Lung (tissue), 12 donors: ENCODE data around the gene LDLRAD4. TPM values are rescaled to one million over a fixed set of nuclear protein-coding genes. Genes with fewer than 3 reads are reported as not detected.

ENCODE experiments used
- ATAC-seq: fragments of 200-7000 bp; cut with Tn5 transposase; one replicate; pipeline ENCODE4 v1.9.1; 2020; ENCODE audit warnings: moderate number of reproducible peaks; ENCODE audit not compliant: insufficient read depth, low FRiP score
- DNase-seq, 3 donors: peaks; one replicate each; pipeline ENCODE4 v3.0.0-alpha.2; 2013 to 2017
- H3K27ac ChIP-seq, 2 donors: one replicate each; pipeline ENCODE4 v1.5.1; 2013; ENCODE audit warnings: mild to moderate bottlenecking in 2 of 2, moderate library complexity in 2 of 2, control low read depth in 1 of 2, inconsistent platforms in 1 of 2, low read depth in 1 of 2, low read length in 1 of 2
- H3K27me3 ChIP-seq, 3 donors: one replicate each; pipeline ENCODE4 v1.5.1; 2013; ENCODE audit warnings: low read length in 2 of 3; ENCODE audit not compliant: control insufficient read depth in 3 of 3, insufficient read depth in 3 of 3
- H3K36me3 ChIP-seq, 4 donors: one replicate each; pipeline ENCODE4 v1.5.1; 2013; ENCODE audit warnings: low read length in 4 of 4, mild to moderate bottlenecking in 1 of 4, moderate library complexity in 1 of 4; ENCODE audit not compliant: control insufficient read depth in 4 of 4, insufficient read depth in 4 of 4
- H3K4me1 ChIP-seq, 5 donors: one replicate each; pipeline ENCODE4 v1.5.1; 2013; ENCODE audit warnings: low read length in 5 of 5, mild to moderate bottlenecking in 2 of 5, moderate library complexity in 1 of 5; ENCODE audit not compliant: control insufficient read depth in 5 of 5, insufficient read depth in 5 of 5
- H3K4me3 ChIP-seq: one replicate; pipeline ENCODE4 v1.5.1; 2013; ENCODE audit warnings: mild to moderate bottlenecking, control low read depth, moderate library complexity
- H3K9ac ChIP-seq, 2 donors: one replicate each; pipeline ENCODE4 v1.5.1; 2013; ENCODE audit warnings: low read length in 2 of 2, control low read depth in 1 of 2; ENCODE audit not compliant: insufficient read depth in 1 of 2
- H3K9me3 ChIP-seq, 4 donors: one replicate each; pipeline ENCODE4 v1.5.1; 2013; ENCODE audit warnings: low read length in 3 of 4, mild to moderate bottlenecking in 1 of 4, moderate library complexity in 1 of 4; ENCODE audit not compliant: control insufficient read depth in 4 of 4, insufficient read depth in 3 of 4
- WGBS, 2 donors: extraction: QIAGEN DNeasy Blood & Tissue Kit; methylation state at CpG; one replicate each; pipeline ENCODE4 v1.1.7; 2013; 5-methylcytosine and 5-hydroxymethylcytosine counted together
- polyA plus RNA-seq, 2 donors: library from polyadenylated mRNA; stranded (reverse); fragments of 200-250 nt; gene quantifications; one replicate each; pipeline ENCODE4 v1.2.1, GENCODE V29; 2013
- total RNA-seq, 2 donors: library from RNA; depleted of rRNA in 1 of 2; stranded (reverse); fragments of >200 nt in 1 of 2; gene quantifications; one replicate each; pipeline ENCODE4 v1.2.1, GENCODE V29; 2014 to 2021
- TF ChIP-seq, protein P1 (sequence below): IDR thresholded peaks from 2 replicates; pipeline ENCODE4 v1.5.1; 2012; ENCODE audit warnings: mild to moderate bottlenecking; ENCODE audit errors: control extremely low read depth, extremely low read depth
- donor health status: control.
- donor health status: control.
- donor health status: Bipolar disorder and iron deficiency.
- donor health status: healthy.
- donor health status: DM: yes; HTN: yes; CAD: no.

The LDLRAD4 gene
- total and polyA plus RNA-seq, 4 donors, result 3.2 to 62.4 (median 19.9) TPM

DNA sequence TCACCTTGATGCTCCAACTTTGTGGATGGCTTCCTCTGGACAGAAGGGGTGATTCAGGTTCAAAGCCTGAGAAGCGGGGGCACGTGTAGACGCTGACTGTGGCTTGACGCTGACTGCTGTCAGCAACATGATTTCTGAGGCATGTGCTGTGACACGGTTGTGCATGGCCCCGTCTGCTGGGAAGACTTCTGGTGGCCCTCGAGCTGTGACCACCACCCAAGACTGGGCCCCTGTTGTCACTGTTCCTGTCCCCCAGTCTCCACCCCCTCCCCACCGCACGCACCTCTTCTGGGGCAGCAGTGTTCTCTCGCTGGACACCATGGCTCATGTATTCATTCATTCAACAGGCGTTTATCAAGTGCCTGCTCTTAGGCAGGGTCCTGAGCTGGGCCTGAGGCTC lies 262.8 kb downstream of the LDLRAD4 start:
- Histone ChIP-seq H3K4me1 (peaks cover 0 to 8% (median 2%) of the 10 kb centered on the region in 5 donors), H3K9me3 (no peaks in the 10 kb centered on the region), H3K36me3 (peaks cover 0 to 1% (median 0%) of the 10 kb centered on the region in 4 donors), H3K4me3 (no peak overlapping the region), H3K27me3 (no peaks in the 10 kb centered on the region), H3K9ac (no peak overlapping the region), H3K27ac (no peak overlapping the region)
- no peak for ATAC-seq
- no peak for DNase-seq
- TF ChIP-seq, protein P1, sequence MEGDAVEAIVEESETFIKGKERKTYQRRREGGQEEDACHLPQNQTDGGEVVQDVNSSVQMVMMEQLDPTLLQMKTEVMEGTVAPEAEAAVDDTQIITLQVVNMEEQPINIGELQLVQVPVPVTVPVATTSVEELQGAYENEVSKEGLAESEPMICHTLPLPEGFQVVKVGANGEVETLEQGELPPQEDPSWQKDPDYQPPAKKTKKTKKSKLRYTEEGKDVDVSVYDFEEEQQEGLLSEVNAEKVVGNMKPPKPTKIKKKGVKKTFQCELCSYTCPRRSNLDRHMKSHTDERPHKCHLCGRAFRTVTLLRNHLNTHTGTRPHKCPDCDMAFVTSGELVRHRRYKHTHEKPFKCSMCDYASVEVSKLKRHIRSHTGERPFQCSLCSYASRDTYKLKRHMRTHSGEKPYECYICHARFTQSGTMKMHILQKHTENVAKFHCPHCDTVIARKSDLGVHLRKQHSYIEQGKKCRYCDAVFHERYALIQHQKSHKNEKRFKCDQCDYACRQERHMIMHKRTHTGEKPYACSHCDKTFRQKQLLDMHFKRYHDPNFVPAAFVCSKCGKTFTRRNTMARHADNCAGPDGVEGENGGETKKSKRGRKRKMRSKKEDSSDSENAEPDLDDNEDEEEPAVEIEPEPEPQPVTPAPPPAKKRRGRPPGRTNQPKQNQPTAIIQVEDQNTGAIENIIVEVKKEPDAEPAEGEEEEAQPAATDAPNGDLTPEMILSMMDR, result no peak
- WGBS, 2 donors, result 86% methylated on average over 11 of the region's 11 CpGs

DNA sequence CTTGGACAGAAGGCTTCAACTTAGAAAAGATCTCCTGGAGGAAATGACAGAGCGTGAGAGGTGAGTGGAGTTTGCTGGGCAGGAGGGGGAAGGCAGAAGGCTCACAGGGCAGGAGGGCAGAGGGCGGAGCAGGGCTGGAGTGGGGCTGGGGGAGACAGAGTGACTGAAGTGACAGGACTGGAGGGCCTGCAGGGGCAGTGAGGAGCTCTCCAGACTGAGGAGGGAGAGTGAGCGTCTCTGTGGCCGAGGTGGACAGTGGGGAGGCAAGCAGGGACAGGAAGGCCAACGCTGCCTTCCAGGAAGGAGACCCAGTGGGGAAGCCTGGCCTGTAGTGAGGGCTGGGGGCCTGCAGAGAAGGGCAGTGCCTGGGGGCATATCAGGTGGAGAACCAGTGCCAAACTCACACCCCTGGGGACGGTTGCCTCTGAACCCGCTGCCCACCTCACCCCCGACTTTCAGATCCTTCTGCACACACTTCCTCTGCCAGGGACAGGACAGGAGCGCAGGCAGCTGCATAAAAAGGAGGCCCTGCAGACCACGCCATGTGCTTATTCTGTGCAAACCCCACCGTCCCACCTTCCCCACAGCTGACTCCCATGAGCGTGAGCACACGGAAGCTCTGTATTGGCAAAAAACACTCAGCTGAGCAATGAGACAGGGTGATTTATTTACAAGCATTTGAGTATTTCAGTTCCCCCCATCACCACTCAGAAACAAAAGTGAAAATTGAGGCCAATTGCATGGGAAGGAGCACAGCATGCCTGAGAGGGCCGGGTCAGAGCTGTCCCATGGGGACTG lies 263.5 kb downstream of the LDLRAD4 start:
- no peak for ATAC-seq
- Histone ChIP-seq H3K27me3 (no peaks in the 10 kb centered on the region), H3K4me1 (peaks cover 0 to 15% (median 4%) of the 10 kb centered on the region in 5 donors), H3K4me3 (no peak overlapping the region), H3K36me3 (peaks cover 0 to under 1% (median 0%) of the 10 kb centered on the region in 4 donors), H3K9ac (no peak overlapping the region), H3K27ac (no peak overlapping the region), H3K9me3 (no peaks in the 10 kb centered on the region)
- 73 to 86% methylated on average over 14 of the region's 14 CpGs for WGBS, 2 donors
- TF ChIP-seq, protein P1, result no peak
- no peak for DNase-seq

GRCh38 chr18:13482618-13482945 lies 264.0 kb downstream of the LDLRAD4 start:
- H3K4me1 ChIP-seq, result peaks cover 0 to 18% (median 4%) of the 10 kb centered on the region in 5 donors
- H3K27ac ChIP-seq, result no peak overlapping the region
- peaks cover 0 to 2% (median 0%) of the 10 kb centered on the region in 4 donors for H3K36me3 ChIP-seq
- H3K4me3 ChIP-seq, result no peak overlapping the region
- TF ChIP-seq, protein P1, result no peak
- no peak overlapping the region for H3K9ac ChIP-seq
- H3K27me3 ChIP-seq, result no peaks in the 10 kb centered on the region
- DNase-seq (no peak), ATAC-seq (no peak)
- 95% methylated on average over 1 of the region's 1 CpG for WGBS, 2 donors
- H3K9me3 ChIP-seq, result no peaks in the 10 kb centered on the region
